Smooth muscle cell (in vitro differentiated cells): ENCODE data around the gene RNGTT. TPM values are rescaled to one million over a fixed set of nuclear protein-coding genes. Genes with fewer than 3 reads are reported as not detected.

ENCODE experiments used
- DNase-seq: peaks from one replicate; lab custom pipeline; 2025; ENCODE audit not compliant: unreplicated experiment; lab: John Stamatoyannopoulos, UW
- H2AFZ ChIP-seq: fragments of 200-600 bp; sonication (generic); 2 replicates; pipeline ENCODE4 v1.6.0; 2016; ENCODE audit warnings: antibody characterized with exemption, low read depth, mild to moderate bottlenecking
- H3F3A ChIP-seq: fragments of 200-600 bp; sonication (generic); 2 replicates; pipeline ENCODE4 v1.6.0; 2017; ENCODE audit warnings: antibody characterized with exemption, low read depth
- H3K27ac ChIP-seq: fragments of 200-600 bp; sonication (generic); 2 replicates; pipeline ENCODE4 v1.5.1; 2016; ENCODE audit warnings: low read depth, mild to moderate bottlenecking
- H3K27me3 ChIP-seq: fragments of 200-600 bp; sonication (generic); 2 replicates; pipeline ENCODE4 v1.6.1; 2016; ENCODE audit warnings: low read depth, mild to moderate bottlenecking
- H3K36me3 ChIP-seq: fragments of 200-600 bp; sonication (generic); 2 replicates; pipeline ENCODE4 v1.5.1; 2016; ENCODE audit warnings: low read depth
- H3K4me1 ChIP-seq: fragments of 200-600 bp; sonication (generic); 2 replicates; pipeline ENCODE4 v1.5.1; 2016; ENCODE audit warnings: low read depth
- H3K4me2 ChIP-seq: fragments of 200-600 bp; sonication (generic); 2 replicates; pipeline ENCODE4 v1.6.0; 2016; ENCODE audit warnings: mild to moderate bottlenecking
- H3K4me3 ChIP-seq: fragments of 200-600 bp; sonication (generic); 2 replicates; pipeline ENCODE4 v1.5.1; 2016; ENCODE audit warnings: mild to moderate bottlenecking
- H3K79me2 ChIP-seq: fragments of 200-600 bp; sonication (generic); 2 replicates; pipeline ENCODE4 v1.6.0; 2016; ENCODE audit warnings: low read depth, mild to moderate bottlenecking
- H3K9ac ChIP-seq: fragments of 200-600 bp; sonication (generic); 2 replicates; pipeline ENCODE4 v1.6.0; 2016; ENCODE audit warnings: low read depth
- H3K9me3 ChIP-seq: fragments of 200-600 bp; sonication (generic); replicated peaks from 2 replicates; pipeline ENCODE4 v1.5.1; 2016; ENCODE audit warnings: low read depth
- H4K20me1 ChIP-seq: fragments of 200-600 bp; sonication (generic); 2 replicates; pipeline ENCODE4 v1.6.0; 2016; ENCODE audit warnings: low read depth
- WGBS: methylation state at CpG from one replicate; pipeline ENCODE4 v1.1.7; 2016; ENCODE audit warnings: low lambda C conversion rate; 5-methylcytosine and 5-hydroxymethylcytosine counted together
- polyA plus RNA-seq: library from polyadenylated mRNA; unstranded; fragments of >200 nt; fragmentation: Nextera tagmentation; extraction: Ambion mirVana; gene quantifications from 2 replicates; pipeline ENCODE4 v1.2.1, GENCODE V29; 2016
- total RNA-seq: library from RNA; depleted of rRNA; stranded (reverse); fragments of >200 nt; gene quantifications from 2 replicates; pipeline ENCODE4 v1.2.3, GENCODE V29; 2014
- TF ChIP-seq, protein P1 (sequence below): fragments of 200-600 bp; sonication (generic); IDR thresholded peaks from 2 replicates; pipeline ENCODE4 v1.5.1; 2017; ENCODE audit warnings: borderline replicate concordance, mild to moderate bottlenecking, antibody characterized with exemption; ENCODE audit not compliant: insufficient read depth, poor library complexity, severe bottlenecking

Gene RNGTT
- total and polyA plus RNA-seq, 2 experiments from 2014 or later: 7.5 to 22.7 TPM

DNA sequence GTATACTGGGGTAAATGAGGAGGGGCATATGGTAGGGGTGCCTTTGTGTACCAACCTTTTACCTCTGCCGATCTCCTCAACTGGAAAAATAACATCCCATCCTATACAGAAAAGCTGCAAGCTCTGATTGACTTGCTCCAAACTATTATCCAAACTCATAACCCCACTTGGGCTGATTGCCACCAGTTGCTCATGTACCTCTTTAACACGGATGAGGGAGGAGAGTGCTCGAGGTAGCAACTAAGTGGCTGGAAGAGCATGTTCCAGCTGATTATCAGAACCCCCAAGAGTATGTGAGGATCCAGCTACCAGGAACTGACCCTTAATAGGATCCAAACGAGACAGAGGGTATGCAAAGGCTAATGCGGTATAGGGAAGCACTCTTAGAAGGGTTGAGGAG is 299.6 kb downstream of the RNGTT start:
- TF ChIP-seq, protein P1, sequence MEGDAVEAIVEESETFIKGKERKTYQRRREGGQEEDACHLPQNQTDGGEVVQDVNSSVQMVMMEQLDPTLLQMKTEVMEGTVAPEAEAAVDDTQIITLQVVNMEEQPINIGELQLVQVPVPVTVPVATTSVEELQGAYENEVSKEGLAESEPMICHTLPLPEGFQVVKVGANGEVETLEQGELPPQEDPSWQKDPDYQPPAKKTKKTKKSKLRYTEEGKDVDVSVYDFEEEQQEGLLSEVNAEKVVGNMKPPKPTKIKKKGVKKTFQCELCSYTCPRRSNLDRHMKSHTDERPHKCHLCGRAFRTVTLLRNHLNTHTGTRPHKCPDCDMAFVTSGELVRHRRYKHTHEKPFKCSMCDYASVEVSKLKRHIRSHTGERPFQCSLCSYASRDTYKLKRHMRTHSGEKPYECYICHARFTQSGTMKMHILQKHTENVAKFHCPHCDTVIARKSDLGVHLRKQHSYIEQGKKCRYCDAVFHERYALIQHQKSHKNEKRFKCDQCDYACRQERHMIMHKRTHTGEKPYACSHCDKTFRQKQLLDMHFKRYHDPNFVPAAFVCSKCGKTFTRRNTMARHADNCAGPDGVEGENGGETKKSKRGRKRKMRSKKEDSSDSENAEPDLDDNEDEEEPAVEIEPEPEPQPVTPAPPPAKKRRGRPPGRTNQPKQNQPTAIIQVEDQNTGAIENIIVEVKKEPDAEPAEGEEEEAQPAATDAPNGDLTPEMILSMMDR: no peak
- 98% methylated on average over 5 of the region's 5 CpGs for WGBS
- no peaks in the 10 kb centered on the region for H3K79me2 ChIP-seq
- H3F3A ChIP-seq: no peaks in the 10 kb centered on the region
- H2AFZ ChIP-seq: no peak overlapping the region
- H3K36me3 ChIP-seq: peaks cover 11% of the 10 kb centered on the region
- H3K27ac ChIP-seq: no peak overlapping the region
- H4K20me1 ChIP-seq: no peaks in the 10 kb centered on the region
- no peak for DNase-seq
- no peak overlapping the region for H3K4me3 ChIP-seq
- H3K4me2 ChIP-seq: no peak overlapping the region
- H3K9ac ChIP-seq: no peak overlapping the region
- H3K9me3 ChIP-seq: no peaks in the 10 kb centered on the region
- no peaks in the 10 kb centered on the region for H3K4me1 ChIP-seq
- no peaks in the 10 kb centered on the region for H3K27me3 ChIP-seq

DNA sequence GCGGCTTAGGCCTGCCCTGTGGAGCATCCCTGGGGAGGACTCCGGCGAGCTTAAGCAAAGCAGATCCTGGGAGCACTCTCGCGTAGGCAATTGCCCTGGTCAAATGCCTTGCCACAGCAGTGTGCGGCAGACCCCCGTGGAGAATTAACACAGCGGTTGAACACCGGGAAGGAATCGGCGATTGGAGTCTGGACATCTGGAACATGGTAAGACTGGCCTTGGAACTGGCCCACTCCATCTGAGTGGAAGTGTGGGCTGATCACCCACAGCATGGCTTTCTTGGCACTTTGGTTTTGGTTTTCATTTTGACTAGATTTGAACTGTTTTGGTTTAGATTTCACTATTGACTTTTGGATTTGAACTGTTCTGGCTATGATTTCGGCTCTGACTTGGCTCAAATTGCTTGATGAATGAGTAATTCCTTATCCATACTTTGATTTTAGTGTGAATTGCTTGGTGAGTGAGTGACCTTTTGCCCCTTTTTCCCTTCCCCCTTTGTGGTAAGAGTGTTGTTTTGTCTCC is 300.7 kb downstream of the RNGTT start:
- Histone ChIP-seq H3K4me2 (no peak overlapping the region), H3K9me3 (no peaks in the 10 kb centered on the region), H2AFZ (no peak overlapping the region), H3K9ac (no peak overlapping the region), H3F3A (no peaks in the 10 kb centered on the region), H3K36me3 (peaks cover 11% of the 10 kb centered on the region), H4K20me1 (no peaks in the 10 kb centered on the region), H3K4me3 (no peak overlapping the region), H3K27ac (no peak overlapping the region), H3K4me1 (no peaks in the 10 kb centered on the region), H3K27me3 (no peaks in the 10 kb centered on the region), H3K79me2 (no peaks in the 10 kb centered on the region)
- WGBS: 98% methylated on average over 12 of the region's 12 CpGs
- no peak for DNase-seq
- TF ChIP-seq, protein P1: no peak

DNA sequence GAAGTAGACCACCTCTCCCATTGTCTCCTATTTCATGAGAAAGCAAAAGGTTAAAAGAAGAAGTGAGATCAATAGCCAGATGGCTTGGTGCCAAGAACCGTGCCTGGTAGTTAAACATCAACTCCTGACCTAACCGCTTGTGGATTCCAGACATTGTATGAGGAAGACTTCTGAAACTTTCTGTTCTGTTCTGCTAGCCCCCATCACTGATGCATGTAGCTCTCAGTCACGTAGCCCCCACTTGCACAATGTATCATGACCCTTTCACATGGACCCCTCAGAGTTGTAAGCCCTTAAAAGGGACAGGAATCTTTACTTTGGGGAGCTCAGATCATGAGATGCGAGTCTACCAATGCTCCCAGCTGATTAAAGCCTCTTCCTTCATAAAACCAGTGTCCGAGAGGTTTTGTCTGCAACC is 301.2 kb downstream of the RNGTT start:
- H2AFZ ChIP-seq: no peak overlapping the region
- 99% methylated on average over 5 of the region's 5 CpGs for WGBS

DNA sequence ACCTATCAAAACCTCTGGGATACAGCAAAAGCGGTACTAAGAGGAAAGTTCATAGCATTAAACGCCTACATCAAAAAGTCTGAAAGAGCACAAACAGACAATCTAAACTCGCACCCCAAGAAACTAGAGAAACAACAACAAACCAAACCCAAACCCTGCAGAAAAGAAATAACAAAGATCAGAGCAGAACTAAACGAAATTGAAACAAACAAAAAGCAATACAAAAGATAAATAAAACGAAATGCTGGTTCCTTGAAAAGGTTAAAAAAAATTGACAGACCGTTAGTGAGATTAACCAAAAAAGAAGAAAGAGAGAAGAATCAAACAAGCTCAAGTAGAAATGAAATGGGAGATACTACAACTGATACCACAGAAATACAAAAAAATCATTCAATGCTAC is 302.3 kb downstream of the RNGTT start:
- Histone ChIP-seq H2AFZ (no peak overlapping the region), H4K20me1 (no peaks in the 10 kb centered on the region), H3K4me1 (no peaks in the 10 kb centered on the region), H3K4me2 (no peak overlapping the region), H3K27ac (no peak overlapping the region), H3K9me3 (no peaks in the 10 kb centered on the region), H3K79me2 (no peaks in the 10 kb centered on the region), H3K27me3 (no peaks in the 10 kb centered on the region), H3K9ac (no peak overlapping the region), H3K36me3 (peaks cover 11% of the 10 kb centered on the region), H3K4me3 (no peak overlapping the region), H3F3A (no peaks in the 10 kb centered on the region)
- TF ChIP-seq, protein P1: no peak
- 94% methylated on average over 6 of the region's 6 CpGs for WGBS
- no peak for DNase-seq

More for the DNA sequence above, 301.2 kb downstream of the RNGTT start:
- no peak overlapping the region for H3K4me3 ChIP-seq
- TF ChIP-seq, protein P1: no peak
- H3K79me2 ChIP-seq: no peaks in the 10 kb centered on the region
- peaks cover 11% of the 10 kb centered on the region for H3K36me3 ChIP-seq
- H4K20me1 ChIP-seq: no peaks in the 10 kb centered on the region
- no peaks in the 10 kb centered on the region for H3K9me3 ChIP-seq
- DNase-seq: no peak
- H3K4me1 ChIP-seq: no peaks in the 10 kb centered on the region
- no peak overlapping the region for H3K9ac ChIP-seq
- no peak overlapping the region for H3K27ac ChIP-seq
- H3K27me3 ChIP-seq: no peaks in the 10 kb centered on the region
- H3K4me2 ChIP-seq: no peak overlapping the region
- no peaks in the 10 kb centered on the region for H3F3A ChIP-seq
